NOMO-1 treated with DMSO at 0.1 percent for 48 hours (cell line): ENCODE data around the gene RPS6KA3.
A peak's percentile ranks its signal among the peaks of the same experiment; 100 is the strongest.
"Not testable (repeated sequence)": the region's sequence is repeated elsewhere in the genome, so short reads cannot be mapped to it uniquely, and the experiment has no call there.

ENCODE experiments used
- DNase-seq: peaks from one replicate; lab custom pipeline; 2025; ENCODE audit not compliant: unreplicated experiment; lab: John Stamatoyannopoulos, UW

RPS6KA3 gene

DNA sequence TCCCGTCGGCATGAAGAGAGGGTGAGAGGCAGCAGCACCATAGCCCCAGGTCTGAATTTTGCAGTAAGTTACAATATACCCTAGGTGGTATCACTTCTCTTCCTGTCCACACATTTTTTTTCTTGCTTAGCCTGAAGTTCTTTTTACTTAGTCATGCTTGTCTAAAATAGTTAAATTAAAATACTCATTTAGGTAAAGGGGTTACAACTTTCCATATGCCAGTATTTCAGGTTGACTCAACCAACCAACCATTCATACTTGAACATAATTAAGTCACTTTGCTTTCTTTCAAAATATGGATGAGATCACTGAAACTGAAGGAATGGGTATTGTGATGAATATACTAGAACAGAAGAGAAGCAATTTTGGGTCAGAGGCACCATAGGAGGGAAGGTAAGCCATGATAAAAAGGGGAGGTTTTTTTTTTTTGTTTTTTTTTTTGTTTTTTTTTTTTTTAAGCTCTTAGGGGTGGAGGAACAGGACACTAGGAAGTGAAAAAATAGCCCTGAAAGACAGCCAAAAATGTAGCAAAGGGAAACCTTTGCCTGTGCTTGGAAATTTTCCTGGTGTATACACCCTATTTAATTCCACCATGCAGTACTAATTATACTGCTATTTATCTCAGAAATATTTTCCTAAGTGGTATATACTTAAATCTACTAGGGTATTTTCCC is 41.8 kb downstream of the RPS6KA3 start:
- DNase-seq, result no peak

DNA sequence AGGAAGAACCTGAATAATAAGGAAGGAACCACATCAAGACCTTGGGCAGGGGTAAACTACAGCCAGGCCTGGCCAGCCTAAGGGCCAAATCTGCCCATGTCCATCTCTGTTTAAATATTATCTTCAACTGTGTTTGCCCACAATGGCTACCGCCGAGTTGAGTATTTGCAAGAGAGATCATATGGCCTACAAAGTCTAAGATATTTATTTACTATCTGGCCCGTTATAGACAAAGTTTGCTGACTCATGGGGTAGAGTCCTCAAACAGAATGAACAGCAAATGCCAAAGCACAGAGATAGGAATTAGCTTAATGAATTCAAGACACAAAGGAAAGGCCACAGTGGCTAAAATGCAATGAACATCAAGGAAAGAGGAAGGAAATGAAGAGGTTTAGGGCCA is 44.8 kb downstream of the RPS6KA3 start:
- DNase-seq, result peak; percentile 3

DNA sequence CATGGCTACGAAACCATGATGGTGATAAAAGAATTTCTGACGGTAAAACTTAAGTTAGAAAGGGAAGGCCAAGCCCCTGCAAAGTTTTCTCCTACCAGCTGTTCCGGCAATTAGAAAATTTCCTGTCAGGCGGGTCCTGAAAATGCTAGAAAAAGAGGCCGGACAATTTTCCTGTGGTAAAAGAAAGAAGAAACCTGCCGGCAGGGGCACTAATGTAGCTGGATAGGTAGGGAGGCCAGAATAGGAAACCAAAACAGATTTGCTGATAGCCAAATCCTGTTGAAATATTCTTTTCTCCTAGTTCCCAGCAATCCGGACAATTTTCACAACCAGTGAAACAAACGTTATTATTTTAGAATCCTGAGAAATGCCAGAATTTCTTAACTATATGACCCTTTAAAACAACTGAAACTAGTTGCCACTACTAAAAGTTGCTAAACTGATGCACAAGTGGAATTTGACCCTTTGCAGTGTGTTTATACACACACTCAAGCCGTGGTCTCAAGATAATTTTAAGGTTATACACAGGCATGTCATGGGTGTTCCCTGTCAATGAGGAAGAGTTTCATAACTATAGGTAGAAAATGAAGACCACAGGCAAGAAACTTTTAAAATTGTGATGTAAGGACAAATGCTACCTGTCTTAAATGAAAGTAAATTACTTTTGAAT is 47.7 kb downstream of the RPS6KA3 start:
- no peak for DNase-seq

DNA sequence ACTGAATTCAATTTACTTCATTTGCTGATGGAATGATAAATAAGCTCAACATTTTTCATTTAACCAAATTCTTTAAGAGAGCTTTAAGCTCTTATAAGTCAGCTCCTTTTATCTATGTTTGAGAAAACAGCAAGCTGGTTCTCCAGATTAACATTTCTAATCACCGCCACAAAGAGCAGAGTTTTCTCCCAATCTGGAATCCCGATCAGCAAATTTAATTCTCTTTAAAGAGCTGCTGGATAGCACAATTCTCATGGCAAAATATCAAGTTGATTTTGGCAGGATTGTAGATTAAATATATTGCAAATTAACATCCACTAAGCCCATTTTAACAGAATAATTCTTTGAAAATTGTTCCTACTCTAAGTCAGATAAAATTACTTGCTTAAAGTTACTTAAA is 48.8 kb downstream of the RPS6KA3 start:
- no peak for DNase-seq

DNA sequence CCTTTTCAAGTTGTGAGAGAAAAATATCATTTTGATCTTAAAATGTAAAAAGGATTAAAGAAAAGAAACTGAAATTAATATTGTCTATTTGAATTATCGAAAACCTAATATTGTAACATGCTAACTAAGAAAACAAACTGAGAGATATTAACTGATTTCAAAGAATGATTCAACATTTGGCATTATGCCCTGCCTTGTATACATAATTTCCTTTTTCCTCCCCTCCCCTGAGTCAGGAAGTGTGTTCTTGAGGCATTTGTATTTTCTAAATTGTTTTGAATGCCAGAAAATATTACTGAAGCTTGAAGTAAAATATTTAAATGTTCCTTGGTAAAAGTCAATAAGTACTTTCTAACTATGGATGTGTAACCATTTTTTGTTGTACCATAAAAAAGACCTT is 49.4 kb downstream of the RPS6KA3 start:
- no peak for DNase-seq

DNA sequence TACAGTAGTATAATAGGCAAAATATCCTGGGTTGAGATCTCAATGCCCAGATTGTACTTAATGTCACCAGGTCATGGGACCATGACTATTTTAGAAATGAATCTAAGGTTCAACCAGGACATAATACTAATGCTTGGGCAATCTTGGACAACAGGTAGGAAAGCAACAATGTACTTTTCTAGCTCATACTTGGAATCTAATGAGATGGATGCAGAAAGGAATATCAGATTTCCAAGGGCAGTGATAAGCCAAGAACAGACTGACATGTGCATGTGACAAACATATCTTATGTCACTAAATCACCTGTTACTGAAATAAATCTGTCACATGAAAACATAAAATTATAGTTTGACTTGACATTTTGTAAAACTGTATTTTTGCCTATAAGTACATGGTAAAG is 51.1 kb downstream of the RPS6KA3 start:
- DNase-seq, result no peak

DNA sequence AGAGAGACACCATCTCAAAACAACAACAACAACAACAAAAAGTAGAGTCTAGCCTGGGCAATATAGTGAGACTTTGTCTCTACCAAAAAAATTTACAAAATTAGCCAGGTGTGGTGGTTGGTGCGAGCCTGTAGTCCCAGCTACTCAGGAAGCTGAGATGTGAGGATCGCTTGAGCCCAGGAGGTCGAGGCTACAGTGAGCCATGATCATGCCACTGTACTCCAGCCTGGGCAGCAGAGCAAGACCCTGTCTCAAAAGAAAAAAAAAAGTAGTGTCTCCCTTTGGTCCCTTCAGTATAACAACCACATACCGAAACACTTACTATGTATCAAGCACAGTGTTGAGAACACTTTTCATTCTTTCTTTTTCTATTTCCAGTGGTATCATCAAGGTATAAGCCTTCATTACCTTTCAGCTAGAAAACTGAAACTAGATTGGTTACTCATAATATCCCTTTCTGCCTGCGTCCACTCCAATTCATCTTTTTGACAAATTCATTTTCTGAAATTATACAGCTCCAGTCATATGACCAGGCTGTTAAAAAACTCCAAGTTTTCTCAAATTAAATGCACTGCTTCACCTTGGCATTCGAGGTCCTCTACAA is 54.1 kb downstream of the RPS6KA3 start:
- no peak for DNase-seq

DNA sequence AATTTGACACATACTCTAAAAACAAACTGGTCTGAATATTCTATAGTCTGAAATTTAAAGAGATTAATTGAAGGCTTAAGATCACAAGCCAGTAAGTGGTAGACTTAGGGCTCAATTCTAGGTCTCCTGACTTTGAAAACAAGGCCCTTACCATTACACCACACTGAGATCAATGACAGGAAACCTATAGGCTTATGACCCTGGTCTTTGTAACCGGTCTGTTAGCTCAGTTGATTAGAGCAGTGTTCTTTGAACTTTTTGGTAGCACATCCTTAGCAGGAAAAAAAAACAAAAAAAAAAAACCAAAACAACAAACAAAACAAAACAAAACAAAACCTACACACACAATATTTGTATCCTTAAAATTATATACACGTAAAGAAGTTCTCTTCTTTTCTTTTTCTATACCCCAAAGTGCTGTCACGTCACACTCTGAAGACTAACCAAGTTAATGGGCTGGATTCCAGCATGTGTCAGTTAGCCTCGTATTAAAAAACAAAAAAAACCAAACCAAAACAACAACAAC is 55.4 kb downstream of the RPS6KA3 start:
- no peak for DNase-seq

DNA sequence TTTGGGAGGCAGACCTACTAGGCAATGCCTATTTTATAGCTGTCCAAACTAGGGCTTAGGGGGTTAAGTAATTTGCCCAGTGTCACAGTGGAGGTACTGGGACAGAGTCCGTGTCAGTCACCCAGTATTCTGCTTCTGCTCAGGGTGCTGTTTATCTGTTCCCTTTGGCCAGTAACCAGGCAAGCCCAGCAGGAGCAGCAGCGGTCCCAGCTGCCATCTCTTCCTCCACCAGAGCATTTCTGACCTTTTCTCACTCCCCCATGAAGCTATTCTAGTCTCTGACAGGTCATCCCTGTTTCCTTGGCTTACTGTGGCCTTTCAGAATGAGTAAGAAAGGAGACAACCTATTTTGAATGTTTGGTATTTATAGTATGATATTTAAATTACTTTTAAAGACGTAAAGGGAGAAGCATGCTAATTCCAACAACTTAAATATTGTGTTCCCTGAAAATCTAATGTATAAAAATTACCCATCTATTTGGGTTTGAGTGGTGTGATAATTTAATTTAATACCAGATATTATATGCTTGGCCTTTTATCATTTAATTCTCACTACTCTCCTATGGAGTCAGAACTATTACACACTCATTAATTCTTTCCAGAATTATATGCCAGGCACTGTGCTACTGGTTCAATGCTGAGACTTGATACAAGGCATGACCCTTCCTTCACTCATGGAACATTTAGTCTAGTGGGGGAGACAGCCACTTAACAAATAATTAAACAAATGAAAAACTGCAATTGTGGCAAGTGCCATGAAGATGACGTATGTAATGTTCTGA is 60.6 kb downstream of the RPS6KA3 start:
- no peak for DNase-seq

DNA sequence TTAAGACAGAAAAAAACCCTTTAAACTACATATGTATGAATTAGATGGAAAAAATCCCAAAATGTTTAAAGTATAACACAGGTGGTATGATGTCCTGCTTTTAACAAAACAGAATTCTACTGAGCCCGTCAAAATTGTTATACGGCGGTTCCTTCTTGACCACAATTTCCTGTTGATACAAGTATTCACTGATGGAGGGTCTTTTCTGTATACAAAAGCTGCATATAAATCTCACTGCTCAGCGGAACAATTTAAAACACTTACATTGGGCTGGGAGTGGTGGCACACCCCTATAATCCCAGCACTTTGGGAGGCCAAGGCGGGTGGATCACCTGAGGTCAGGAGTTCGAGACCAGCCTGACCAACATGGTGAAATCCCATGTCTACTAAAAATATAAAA is 62.4 kb downstream of the RPS6KA3 start:
- no peak for DNase-seq

DNA sequence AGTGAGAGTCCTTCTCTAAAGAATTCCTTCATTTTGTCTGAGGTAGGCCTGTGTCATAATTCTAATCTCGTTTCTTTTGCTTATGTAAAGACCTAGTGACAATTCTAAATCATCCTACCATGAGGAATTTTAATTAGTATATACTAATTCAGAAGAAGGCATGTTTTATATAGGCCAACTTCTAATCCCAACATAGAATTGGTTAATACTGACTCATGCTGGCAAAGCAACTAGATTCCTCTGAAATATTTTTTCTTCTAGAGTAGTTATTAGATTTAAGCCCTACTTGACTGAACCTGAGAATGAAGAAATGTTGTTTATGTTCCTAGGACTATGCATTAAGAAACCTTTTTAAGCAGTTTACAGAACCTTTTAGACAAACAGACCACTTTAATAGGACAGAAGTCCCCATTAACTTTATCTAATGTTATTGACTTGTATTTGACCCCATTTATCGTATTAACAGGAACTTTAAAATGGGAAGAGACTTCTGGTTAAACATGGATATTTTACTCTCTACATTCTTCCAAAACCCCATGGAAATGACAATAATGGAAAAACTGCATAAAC is 69.0 kb downstream of the RPS6KA3 start:
- no peak for DNase-seq

DNA sequence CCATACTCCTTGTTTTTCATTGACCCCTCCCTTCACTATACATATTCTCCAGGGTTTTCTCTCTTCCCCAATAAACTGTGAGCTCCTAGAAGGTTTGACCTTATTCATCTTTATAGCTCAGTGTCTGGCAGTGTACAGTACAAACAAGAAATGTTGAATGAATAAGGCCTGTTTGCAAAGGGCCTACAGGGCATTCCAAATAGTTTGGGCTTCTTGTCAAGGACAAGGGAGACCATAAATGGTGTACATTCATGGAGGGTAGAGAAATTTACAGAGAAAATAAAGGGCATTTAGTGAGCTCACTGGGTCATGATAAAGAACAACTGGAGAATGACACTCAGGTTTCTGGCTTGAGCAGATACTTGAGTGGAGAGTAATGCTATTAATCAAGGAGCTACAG is 77.5 kb downstream of the RPS6KA3 start:
- no peak for DNase-seq

DNA sequence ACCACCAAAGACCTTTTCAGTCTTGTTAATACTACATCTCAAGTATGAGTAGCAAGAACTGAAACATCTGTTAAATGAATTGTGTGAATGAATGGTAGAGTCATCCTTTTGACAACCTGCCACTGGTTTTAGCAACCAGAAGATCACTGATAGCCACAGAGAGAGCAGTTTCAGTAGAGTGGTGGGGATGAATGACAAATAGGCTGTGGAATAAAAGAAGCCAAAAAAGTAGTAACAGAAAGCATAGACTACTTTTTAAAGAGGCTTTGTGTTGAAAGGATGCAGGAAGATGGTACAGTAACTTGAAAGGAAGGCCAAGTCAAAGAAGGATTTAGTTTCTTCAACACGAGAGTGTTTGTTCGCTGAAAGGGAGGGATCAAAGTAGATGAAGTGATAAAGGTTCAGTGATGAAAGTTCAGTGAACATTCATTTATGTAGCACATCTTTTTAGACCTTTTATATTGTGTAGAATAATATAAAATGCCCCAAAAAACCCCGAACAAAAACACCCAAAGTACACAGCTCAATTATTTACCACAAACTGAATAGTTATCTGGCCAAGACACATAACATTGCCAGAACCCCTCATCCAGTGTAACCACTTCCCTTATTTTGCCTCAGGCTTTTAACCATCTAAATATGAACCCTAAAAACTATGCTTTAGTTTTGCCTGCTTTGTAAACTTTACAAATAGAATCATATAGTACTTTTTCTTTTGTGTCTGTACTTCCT is 84.9 kb downstream of the RPS6KA3 start:
- DNase-seq, result no peak

DNA sequence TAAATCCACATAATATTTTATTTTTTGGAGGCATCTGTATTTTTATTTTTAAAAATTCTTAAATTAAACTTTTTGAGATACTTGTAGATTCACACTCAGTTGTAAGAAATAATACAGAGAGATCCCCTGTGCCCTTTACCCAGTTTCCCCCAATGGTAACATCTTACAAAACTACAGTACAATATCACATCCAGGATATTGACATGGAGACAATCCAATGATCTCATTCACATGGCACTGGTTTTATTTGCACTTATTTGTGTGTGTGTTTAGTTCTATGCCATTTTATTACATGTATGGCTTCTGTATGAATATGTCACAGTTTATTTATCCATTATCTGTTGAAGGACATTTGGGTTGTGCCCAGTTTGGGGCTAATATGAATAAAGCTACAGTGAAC is 89.6 kb downstream of the RPS6KA3 start:
- no peak for DNase-seq

DNA sequence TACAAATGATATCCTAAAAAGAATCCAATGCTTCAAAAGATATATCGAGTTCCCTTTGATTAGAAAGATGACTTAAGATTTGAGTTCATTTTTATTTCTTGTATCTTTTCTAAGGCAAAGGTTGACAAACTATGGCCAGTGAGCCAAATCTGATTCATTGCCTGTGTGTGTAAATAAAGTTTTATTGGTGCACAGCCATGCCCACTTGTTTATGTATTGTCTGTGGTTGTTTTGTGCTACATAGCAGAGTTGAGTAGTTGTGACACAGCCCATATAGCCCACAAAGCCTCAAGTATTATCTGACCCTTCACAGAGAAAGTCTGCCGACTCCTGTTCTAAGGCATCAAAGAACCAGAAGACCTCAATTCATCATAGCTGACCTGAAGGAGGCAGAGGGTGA is 92.9 kb downstream of the RPS6KA3 start:
- no peak for DNase-seq

DNA sequence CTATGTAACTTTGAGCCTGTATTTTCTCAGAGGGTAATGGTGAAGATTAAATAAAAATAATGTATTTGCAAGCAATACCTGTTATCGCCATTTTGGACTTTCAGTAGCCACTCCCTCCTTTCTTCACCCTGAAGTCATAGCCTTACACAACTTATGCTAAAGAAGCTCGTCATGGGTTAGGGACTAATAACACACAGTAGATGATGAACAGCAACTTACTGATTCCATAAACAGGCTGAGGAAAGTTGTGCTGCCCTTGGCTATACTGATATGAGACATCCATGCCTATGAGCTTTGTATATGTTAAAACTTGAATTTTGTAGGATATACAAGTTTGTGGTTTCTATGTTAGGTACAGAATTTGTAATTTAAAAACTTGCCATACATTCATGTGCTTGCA is 93.4 kb downstream of the RPS6KA3 start:
- DNase-seq, result no peak

DNA sequence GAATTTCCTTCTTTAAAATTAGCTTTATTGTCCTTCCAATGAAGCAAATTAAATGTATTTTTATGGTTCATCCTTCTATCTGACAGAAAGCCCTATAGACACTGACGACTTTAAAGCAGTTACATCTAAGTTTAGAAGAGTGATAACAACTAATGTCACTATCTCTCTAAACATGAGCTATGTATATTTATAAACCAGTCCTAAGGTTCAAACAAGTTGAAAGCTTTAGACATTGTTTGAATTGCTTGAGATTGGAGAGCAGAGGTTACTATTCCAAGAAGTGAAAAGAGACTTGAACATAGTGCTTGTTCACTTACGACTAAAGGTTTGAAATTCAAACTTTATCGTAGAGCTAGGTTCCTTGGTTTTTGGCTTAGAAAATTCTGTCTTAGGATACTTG is 94.8 kb downstream of the RPS6KA3 start:
- no peak for DNase-seq

DNA sequence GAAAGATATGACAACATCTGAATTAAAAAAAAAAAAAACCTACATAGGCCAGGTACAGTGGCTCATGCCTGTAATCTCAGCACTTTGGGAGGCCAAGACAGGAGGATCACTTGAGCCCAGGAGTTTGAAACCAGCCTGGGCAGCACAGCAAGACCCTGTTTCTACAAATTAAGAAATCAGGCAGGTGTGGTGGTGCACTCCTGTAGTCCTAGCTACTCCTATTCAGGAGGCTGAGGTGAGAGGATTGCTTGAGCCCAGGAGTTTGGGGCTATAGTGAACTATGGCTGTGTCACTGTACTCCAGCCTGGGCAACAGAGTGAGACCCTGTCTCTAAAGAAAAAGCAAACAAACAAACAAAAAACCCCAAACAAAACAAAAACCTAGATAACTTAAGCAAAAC is 104.2 kb downstream of the RPS6KA3 start:
- not testable (repeated sequence) for DNase-seq

DNA sequence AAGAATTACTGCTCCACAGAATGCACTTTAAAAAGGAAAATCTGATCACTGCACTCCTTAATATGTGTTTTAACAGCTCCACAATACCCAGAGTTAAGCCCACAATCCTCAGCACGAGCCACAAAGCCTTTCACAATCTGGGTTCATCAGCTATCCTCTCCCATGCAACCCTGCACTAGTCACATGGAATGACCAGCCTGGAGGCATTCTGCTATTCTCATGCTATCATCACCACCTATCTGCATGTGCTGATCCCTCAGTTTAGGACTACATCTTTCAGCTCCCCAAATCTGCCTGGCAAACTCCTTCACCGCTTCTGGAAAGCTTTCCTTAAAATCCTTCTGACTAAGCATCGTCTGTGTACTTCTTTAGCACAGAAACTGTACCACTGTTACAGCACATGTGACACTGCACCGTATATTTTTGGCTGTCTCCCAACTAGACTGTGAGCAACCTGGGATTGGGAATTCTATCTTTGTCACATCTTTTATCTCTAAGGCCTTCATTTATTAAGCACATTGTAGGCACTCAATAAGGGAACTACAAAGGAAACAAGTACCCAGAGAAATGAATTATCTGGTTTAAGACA is 106.8 kb downstream of the RPS6KA3 start:
- no peak for DNase-seq

DNA sequence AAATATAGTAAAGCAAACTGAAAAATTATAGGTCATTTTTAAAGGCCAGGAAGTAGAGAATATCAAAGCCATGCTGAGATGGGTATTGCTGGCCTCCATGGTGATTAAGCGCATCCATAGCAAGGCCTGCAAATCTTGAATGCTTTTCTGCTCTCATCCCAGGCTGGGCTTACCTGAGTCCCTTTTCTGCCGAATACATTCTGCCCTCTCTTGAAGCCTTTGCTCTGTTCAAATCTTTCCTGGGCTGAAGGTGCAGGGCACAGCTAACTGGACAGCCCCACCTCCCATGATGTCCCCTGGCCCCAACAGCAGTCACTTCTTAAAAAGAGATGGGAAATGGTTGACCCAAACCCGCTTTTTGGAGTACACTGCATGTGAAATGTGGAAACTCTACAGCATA is 115.0 kb downstream of the RPS6KA3 start:
- no peak for DNase-seq
